H1 (cell line): Measurements from ENCODE around the gene CADM1. TPM values are rescaled to one million over a fixed set of nuclear protein-coding genes. Genes with fewer than 3 reads are reported as not detected.

Source experiments
- CTCF ChIA-PET: fragments of 300-600 bp; sonication (Branson Sonifier 250); formaldehyde crosslinking; loops from one replicate; lab custom pipeline; 2021; ENCODE audit not compliant: partially characterized antibody; lab: Charles Lee
- POLR2A ChIA-PET: fragments of 300-600 bp; sonication (Branson Sonifier 250); formaldehyde crosslinking; loops from one replicate; lab custom pipeline; 2021; ENCODE audit warnings: inconsistent platforms; ENCODE audit not compliant: partially characterized antibody; lab: Charles Lee
- DNase-seq, 2 experiments: peaks; one replicate each; pipeline versions ENCODE4 v3.0.0 to v3.0.0-alpha.2; 2010 to 2022; ENCODE audit warnings: low spot score in 2 of 2, low read depth in 1 of 2, mixed read lengths in 1 of 2
- FAIRE-seq: peaks from 2 replicates; lab custom pipeline; 2011; peaks lifted over from hg19 to GRCh38; lab: Jason Lieb, UNC
- H2AFZ ChIP-seq: 2 replicates; pipeline ENCODE4 v1.8.1; 2012; ENCODE audit warnings: low read length, inconsistent platforms
- H2AK5ac ChIP-seq: 2 replicates; pipeline ENCODE4 v1.6.1; 2013; ENCODE audit warnings: low read depth, low read length
- H2BK120ac ChIP-seq: replicated peaks from 2 replicates; pipeline ENCODE3; 2013; ENCODE audit warnings: low read depth, low read length, inconsistent platforms
- H2BK12ac ChIP-seq: 2 replicates; pipeline ENCODE4 v1.6.1; 2013; ENCODE audit warnings: low read depth, low read length
- H2BK15ac ChIP-seq: 2 replicates; pipeline ENCODE4 v1.6.1; 2013; ENCODE audit warnings: low read length
- H2BK20ac ChIP-seq: 2 replicates; pipeline ENCODE4 v1.6.1; 2013; ENCODE audit warnings: low read length
- H2BK5ac ChIP-seq: 2 replicates; pipeline ENCODE4 v1.6.1; 2013; ENCODE audit warnings: low read depth, low read length
- H3K14ac ChIP-seq: 2 replicates; pipeline ENCODE4 v1.6.1; 2013; ENCODE audit warnings: inconsistent platforms; ENCODE audit not compliant: insufficient read length
- H3K18ac ChIP-seq: 2 replicates; pipeline ENCODE4 v1.6.1; 2013; ENCODE audit warnings: low read length; ENCODE audit errors: extremely low read depth
- H3K23ac ChIP-seq: 2 replicates; pipeline ENCODE4 v1.6.1; 2013; ENCODE audit warnings: inconsistent platforms; ENCODE audit not compliant: insufficient read length
- H3K23me2 ChIP-seq: 2 replicates; pipeline ENCODE4 v1.6.1; 2013; ENCODE audit warnings: low read depth, low read length
- H3K27ac ChIP-seq: 2 replicates; pipeline ENCODE4 v1.6.1; 2011; ENCODE audit warnings: low read depth, low read length, inconsistent platforms
- H3K27me3 ChIP-seq, 4 experiments: replicated peaks in 1 of 4; 1 replicate in 1 of 4; 2 replicates in 3 of 4; pipeline versions ENCODE4 v1.6.1 to v1.8.1; 2011 to 2013; ENCODE audit warnings: low read length in 3 of 4, mild to moderate bottlenecking in 3 of 4, inconsistent platforms in 2 of 4, mixed read lengths in 2 of 4, moderate library complexity in 1 of 4; ENCODE audit not compliant: control insufficient read depth in 3 of 4, insufficient read depth in 3 of 4; ENCODE audit errors: extremely low read depth in 1 of 4
- H3K36me3 ChIP-seq, 4 experiments: 2 replicates each; pipeline versions ENCODE4 v1.6.1 to v1.8.1; 2011 to 2013; ENCODE audit warnings: mild to moderate bottlenecking in 4 of 4, low read length in 3 of 4, moderate library complexity in 2 of 4, control low read depth in 1 of 4, inconsistent platforms in 1 of 4; ENCODE audit not compliant: insufficient read depth in 4 of 4, control insufficient read depth in 2 of 4
- H3K4ac ChIP-seq: replicated peaks from 2 replicates; pipeline ENCODE3; 2013; ENCODE audit warnings: low read length, low read depth, mixed read lengths, inconsistent platforms; ENCODE audit not compliant: insufficient read length
- H3K4me1 ChIP-seq, 4 experiments: replicated peaks in 1 of 4; 1 replicate in 1 of 4; 2 replicates in 3 of 4; pipeline versions ENCODE4 v1.6.1 to v1.8.1; 2011 to 2013; ENCODE audit warnings: low read length in 3 of 4, inconsistent platforms in 2 of 4, mixed read lengths in 1 of 4; ENCODE audit not compliant: insufficient read depth in 4 of 4, control insufficient read depth in 3 of 4
- H3K4me2 ChIP-seq, 2 experiments: 2 replicates each; pipeline versions ENCODE4 v1.6.1 to v1.8.1; 2011 to 2013; ENCODE audit warnings: low read depth in 2 of 2, low read length in 2 of 2, control low read depth in 1 of 2, inconsistent platforms in 1 of 2, mild to moderate bottlenecking in 1 of 2; ENCODE audit not compliant: insufficient read depth in 1 of 2
- H3K4me3 ChIP-seq, 4 experiments: fragments of 200-600, 300-600 bp in 1 of 4; sonication (generic), shearing (Covaris generic), sonication (Bioruptor Twin) in 1 of 4; 2 replicates each; pipeline versions ENCODE4 v1.5.1 to v1.8.1; 2011 to 2016; ENCODE audit warnings: low read length in 4 of 4, low read depth in 3 of 4, control low read depth in 2 of 4, inconsistent platforms in 2 of 4, mild to moderate bottlenecking in 2 of 4, mixed read lengths in 1 of 4, moderate library complexity in 1 of 4; ENCODE audit not compliant: insufficient read depth in 2 of 4; ENCODE audit errors: extremely low read depth in 1 of 4
- H3K56ac ChIP-seq: replicated peaks from 2 replicates; pipeline ENCODE3; 2013; ENCODE audit warnings: low read depth, mild to moderate bottlenecking, mixed read lengths, low read length, inconsistent platforms; ENCODE audit not compliant: insufficient read length
- H3K79me1 ChIP-seq: 2 replicates; pipeline ENCODE4 v1.6.1; 2013; ENCODE audit warnings: low read depth, low read length, control low read depth
- H3K79me2 ChIP-seq, 2 experiments: 2 replicates each; pipeline versions ENCODE4 v1.6.1 to v1.8.1; 2012 to 2013; ENCODE audit warnings: low read length in 2 of 2, mild to moderate bottlenecking in 2 of 2, inconsistent platforms in 1 of 2; ENCODE audit not compliant: insufficient read depth in 2 of 2, control insufficient read depth in 1 of 2
- H3K9ac ChIP-seq, 4 experiments: replicated peaks in 1 of 4; 1 replicate in 1 of 4; 2 replicates in 3 of 4; pipeline versions ENCODE4 v1.6.1 to v1.8.1; 2011 to 2013; ENCODE audit warnings: low read depth in 3 of 4, low read length in 3 of 4, control low read depth in 2 of 4, mild to moderate bottlenecking in 2 of 4, moderate library complexity in 2 of 4, inconsistent platforms in 1 of 4; ENCODE audit errors: extremely low read depth in 1 of 4
- H3K9me3 ChIP-seq, 2 experiments: 2 replicates each; pipeline versions ENCODE4 v1.6.1 to v1.8.1; 2012 to 2013; ENCODE audit warnings: mild to moderate bottlenecking in 2 of 2, moderate library complexity in 2 of 2, control low read depth in 1 of 2, inconsistent platforms in 1 of 2, low read depth in 1 of 2, low read length in 1 of 2, mixed read lengths in 1 of 2; ENCODE audit not compliant: insufficient read depth in 2 of 2
- H4K20me1 ChIP-seq, 2 experiments: replicated peaks in 1 of 2; 2 replicates each; pipeline versions ENCODE3 to v1.8.1; 2011 to 2013; ENCODE audit warnings: inconsistent platforms in 2 of 2, low read length in 2 of 2, mild to moderate bottlenecking in 1 of 2; ENCODE audit not compliant: insufficient read depth in 2 of 2, control insufficient read depth in 1 of 2
- H4K5ac ChIP-seq: 2 replicates; pipeline ENCODE4 v1.6.1; 2013; ENCODE audit warnings: low read length, low read depth, mixed read lengths, inconsistent platforms; ENCODE audit not compliant: insufficient read length
- H4K8ac ChIP-seq: 2 replicates; pipeline ENCODE4 v1.8.0; 2013; ENCODE audit warnings: mild to moderate bottlenecking, moderate library complexity, low read length, inconsistent platforms; ENCODE audit not compliant: insufficient read depth; ENCODE audit errors: extremely low read depth
- H4K91ac ChIP-seq: replicated peaks from 2 replicates; pipeline ENCODE3; 2013; ENCODE audit warnings: low read length, mixed read lengths, inconsistent platforms; ENCODE audit not compliant: insufficient read length
- MAFK ChIP-seq: IDR thresholded peaks from 2 replicates; pipeline ENCODE4 v1.6.1; 2012; ENCODE audit warnings: low read depth, mild to moderate bottlenecking, improper control_type of control experiment, low read length
- RBBP5 ChIP-seq: IDR thresholded peaks from 2 replicates; pipeline ENCODE4 v1.7.1; 2012; ENCODE audit warnings: low read depth, mild to moderate bottlenecking, inconsistent platforms, low read length, moderate library complexity, borderline replicate concordance
- SIN3A ChIP-seq, 2 experiments: IDR thresholded peaks in 1 of 2; conservative IDR thresholded peaks in 1 of 2; 2 replicates each; pipeline ENCODE4 v1.6.1; 2011 to 2012; ENCODE audit warnings: low read length in 2 of 2, improper control_type of control experiment in 1 of 2, low read depth in 1 of 2, mild to moderate bottlenecking in 1 of 2
- SIRT6 ChIP-seq: IDR thresholded peaks from one replicate; pipeline ENCODE4 v1.7.1; 2012; ENCODE audit warnings: low read length, inconsistent platforms
- WGBS, 2 experiments: shearing (Covaris generic) in 1 of 2; methylation state at CpG; one replicate each; pipeline versions ENCODE4 v1.1.6 to v1.1.7; 2013 to 2015; ENCODE audit warnings: low lambda C conversion rate in 2 of 2, mixed read lengths in 2 of 2, inconsistent platforms in 1 of 2, low coverage in 1 of 2, missing lambda C conversion rate in 1 of 2; ENCODE audit not compliant: insufficient replicate concordance in 2 of 2, insufficient coverage in 1 of 2, insufficient read length in 1 of 2; ENCODE audit errors: extremely low coverage in 1 of 2, missing lambda C conversion rate in 1 of 2; 5-methylcytosine and 5-hydroxymethylcytosine counted together
- polyA plus RNA-seq, 7 experiments: library from polyadenylated mRNA; depleted of rRNA in 3 of 7; stranded (reverse) in 5 of 7; unstranded in 2 of 7; fragments of >200 nt in 5 of 7; fragments of 200-250 nt in 2 of 7; gene quantifications; 1 replicate in 5 of 7; 2 replicates in 1 of 7; 4 replicates in 1 of 7; pipeline versions ENCODE4 v1.2.1 to v1.2.3, GENCODE V29; 2011 to 2013; ENCODE audit warnings: missing spikeins in 2 of 7, mixed read lengths in 2 of 7
- total RNA-seq: library from RNA; stranded (reverse); fragmentation: NEBNext Ultra II Directional; extraction: Animal tissue kit (Norgen Biotek cat#: 25700); gene quantifications from 2 replicates; pipeline ENCODE4 v1.2.1, GENCODE V29; 2021
- TF ChIP-seq, protein P1 (sequence below): IDR thresholded peaks from 2 replicates; pipeline ENCODE4 v1.6.1; 2011; ENCODE audit warnings: low read depth, mild to moderate bottlenecking, low read length; ENCODE audit not compliant: insufficient read depth

CADM1 gene
- total and polyA plus RNA-seq, 2 of the 8 experiments (the other 6 are each of a cell fraction or from before 2014, with no cell fraction given) = 8.3 to 25.3 TPM

DNA sequence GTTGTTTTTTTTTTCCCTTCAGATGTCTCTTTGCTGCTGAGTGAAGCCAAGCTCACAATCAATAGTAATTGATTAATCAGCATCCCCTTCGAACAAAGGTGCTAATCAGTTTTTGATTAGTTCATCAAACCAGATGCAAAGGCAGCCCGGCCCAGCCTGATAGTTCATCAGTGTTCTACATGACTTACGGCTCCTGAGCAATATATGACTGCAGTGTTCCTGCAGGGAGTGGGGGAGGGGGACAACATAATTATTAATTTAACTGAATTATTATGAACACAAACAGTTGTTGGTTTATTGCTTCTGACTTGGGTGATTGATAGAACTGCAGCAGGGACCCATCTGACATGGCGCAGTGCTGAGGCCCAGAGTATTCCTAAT lies 315.3 kb downstream of the CADM1 start:
- Histone ChIP-seq H4K8ac (no peak overlapping the region), H2BK120ac (no peak overlapping the region), H4K91ac (no peak overlapping the region), H3K23me2 (no peaks in the 10 kb centered on the region), H3K27ac (no peak overlapping the region), H3K4me1 (no peaks in the 10 kb centered on the region), H3K56ac (no peak overlapping the region), H2AK5ac (no peak overlapping the region), H3K79me1 (no peaks in the 10 kb centered on the region), H3K18ac (no peak overlapping the region), H3K79me2 (no peaks in the 10 kb centered on the region), H3K9ac (no peak overlapping the region), H3K36me3 (no peaks in the 10 kb centered on the region), H4K20me1 (no peaks in the 10 kb centered on the region), H4K5ac (no peak overlapping the region), H3K9me3 (no peaks in the 10 kb centered on the region), H3K4me3 (no peak overlapping the region), H3K23ac (no peak overlapping the region), H3K27me3 (no peaks in the 10 kb centered on the region; a peak in 1 of 7 replicates), H3K4me2 (no peak overlapping the region), H2BK20ac (no peak overlapping the region), H2BK5ac (no peak overlapping the region), H2BK12ac (no peak overlapping the region), H3K14ac (no peak overlapping the region), H2AFZ (no peak overlapping the region), H3K4ac (no peak overlapping the region), H2BK15ac (no peak overlapping the region)
- no peak for FAIRE-seq
- DNase-seq = no peak
- 93% methylated on average over 4 of the region's 4 CpGs; no CpG with 5 or more reads in 1 of the 2 experiments for WGBS, 2 experiments
- POLR2A ChIA-PET = no interaction called here
- CTCF ChIA-PET = interaction anchor here (1.2 to 1.5 kb wide), 2 partner anchors 19 to 38 kb away, joined by 3 to 4 read pairs; no protein-coding TSS in a partner anchor
- TF ChIP-seq RBBP5 = no peak
- no peak for TF ChIP-seq SIRT6
- TF ChIP-seq MAFK = no peak
- TF ChIP-seq, protein P1, sequence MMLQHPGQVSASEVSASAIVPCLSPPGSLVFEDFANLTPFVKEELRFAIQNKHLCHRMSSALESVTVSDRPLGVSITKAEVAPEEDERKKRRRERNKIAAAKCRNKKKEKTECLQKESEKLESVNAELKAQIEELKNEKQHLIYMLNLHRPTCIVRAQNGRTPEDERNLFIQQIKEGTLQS = no peak
- no peak for TF ChIP-seq SIN3A (conservative IDR thresholded peaks at IDR 0.05 in 1 of 2, IDR thresholded peaks at IDR 0.05 in 1 of 2; ENCODE audit: low read depth in 1 of 2, low read length in 2 of 2)
